ENCODE measurements around the gene FAM168A. TPM values are rescaled to one million over a fixed set of nuclear protein-coding genes. Genes with fewer than 3 reads are reported as not detected.

Gene FAM168A, protein sequence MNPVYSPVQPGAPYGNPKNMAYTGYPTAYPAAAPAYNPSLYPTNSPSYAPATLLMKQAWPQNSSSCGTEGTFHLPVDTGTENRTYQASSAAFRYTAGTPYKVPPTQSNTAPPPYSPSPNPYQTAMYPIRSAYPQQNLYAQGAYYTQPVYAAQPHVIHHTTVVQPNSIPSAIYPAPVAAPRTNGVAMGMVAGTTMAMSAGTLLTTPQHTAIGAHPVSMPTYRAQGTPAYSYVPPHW
- 10 to 100 TPM in 2 of 4 donors, 1 to 10 TPM in 2; 5.4 to 18.8 (median 9.9) TPM for polyA plus RNA-seq
- long read RNA-seq, donor 1, partial matches to known transcripts = 0 of 4 reads
- long read RNA-seq, donor 1, other reads (novel, unspliced or antisense) = 0 of 4 reads
- long read RNA-seq, donor 2, partial matches to known transcripts = 0 of 1 reads
- long read RNA-seq, donor 2, other reads (novel, unspliced or antisense) = 0 of 1 reads
- long read RNA-seq, donor 3, partial matches to known transcripts = 5 of 5 reads
- long read RNA-seq, donor 3, other reads (novel, unspliced or antisense) = 0 of 5 reads
- long read RNA-seq, donor 4 = 0 reads
- long read RNA-seq, donor 5 = 0 reads
- long read RNA-seq, donor 6 = 0 reads
- long read RNA-seq, donor 7 = 0 reads
- long read RNA-seq, donor 8, partial matches to known transcripts = 0 of 1 reads
- long read RNA-seq, donor 8, other reads (novel, unspliced or antisense) = 0 of 1 reads
- long read RNA-seq, donor 9, partial matches to known transcripts = 0 of 1 reads
- long read RNA-seq, donor 9, other reads (novel, unspliced or antisense) = 0 of 1 reads
- long read RNA-seq, donor 10, full-length matches to known transcripts = 4 of 4 reads
- long read RNA-seq, donor 10, partial matches to known transcripts = 0 of 4 reads
- long read RNA-seq, donor 10, other reads (novel, unspliced or antisense) = 0 of 4 reads

- Histone ChIP-seq H3K9me3 (ENCODE audit: control insufficient read depth in 2 of 2, insufficient read depth in 1 of 2, low read depth in 1 of 2, low read length in 1 of 2) (no peaks in the 10 kb centered on the region), H3K27ac (ENCODE audit: low read depth in 1 of 3, low read length in 2 of 3) (peak within 1 kb of the TSS; percentile 71 to 77 (median 72)), H3K4me1 (ENCODE audit: control insufficient read depth in 3 of 3, insufficient read depth in 2 of 3, low read depth in 1 of 3, low read length in 2 of 3) (peaks cover 7% of the 10 kb centered on the region in 3 donors), H3K27me3 (ENCODE audit: control insufficient read depth in 3 of 3, insufficient read depth in 3 of 3, low read length in 3 of 3) (no peaks in the 10 kb centered on the region), H3K4me3 (ENCODE audit: low read depth in 1 of 3, low read length in 3 of 3) (peak within 1 kb of the TSS; percentile 92 to 93 (median 93)), H3K36me3 (ENCODE audit: control insufficient read depth in 3 of 3, insufficient read depth in 2 of 3, low read depth in 1 of 3, low read length in 3 of 3) (no peaks in the 10 kb centered on the region)
- 0 to 1% (median 0%) methylated on average over 40 to 64 of the region's 64 CpGs for WGBS, 3 donors
- FAIRE-seq = no peak
- peak; percentile 99 for DNase-seq
Measured at GRCh38 chr11:73597956-73598718, at the start of gene FAM168A. Gene FAM168A (minus strand): TSS chr11:73598112. CDS start chr11:73468474, 129,638 bp downstream.

- H3K27ac ChIP-seq (ENCODE audit: low read depth in 1 of 3, low read length in 2 of 3) = peak overlapping the region in 1 of 3 donors; percentile 57
- WGBS, 3 donors = 3 to 12% (median 4%) methylated on average over 20 to 23 of the region's 23 CpGs
- H3K4me1 ChIP-seq (ENCODE audit: control insufficient read depth in 3 of 3, insufficient read depth in 2 of 3, low read depth in 1 of 3, low read length in 2 of 3) = peaks cover 0 to 15% (median 0%) of the 10 kb centered on the region in 3 donors
- peaks cover 0 to 3% (median 0%) of the 10 kb centered on the region in 3 donors for H3K36me3 ChIP-seq (ENCODE audit: control insufficient read depth in 3 of 3, insufficient read depth in 2 of 3, low read depth in 1 of 3, low read length in 3 of 3)
- DNase-seq = peak; percentile 88 to 91
- no peaks in the 10 kb centered on the region for H3K9me3 ChIP-seq (ENCODE audit: control insufficient read depth in 2 of 2, insufficient read depth in 1 of 2, low read depth in 1 of 2, low read length in 1 of 2)
- FAIRE-seq = no peak
- peaks cover 0 to 17% (median 3%) of the 10 kb centered on the region in 3 donors for H3K27me3 ChIP-seq (ENCODE audit: control insufficient read depth in 3 of 3, insufficient read depth in 3 of 3, low read length in 3 of 3)
- peak overlapping the region in 2 of 3 donors; percentile 27 to 30 for H3K4me3 ChIP-seq (ENCODE audit: low read depth in 1 of 3, low read length in 3 of 3)
Measured at GRCh38 chr11:73647459-73648100, 49.7 kb upstream of the FAM168A start.

- no peak within 1 kb of the TSS for H3K27ac ChIP-seq (ENCODE audit: low read depth in 1 of 3, low read length in 2 of 3)
- peaks cover 0 to 10% (median 0%) of the 10 kb centered on the region in 3 donors for H3K4me1 ChIP-seq (ENCODE audit: control insufficient read depth in 3 of 3, insufficient read depth in 2 of 3, low read depth in 1 of 3, low read length in 2 of 3)
- 44 to 71% (median 46%) methylated on average over 26 of the region's 26 CpGs for WGBS, 3 donors
- peaks cover 0 to 17% (median 3%) of the 10 kb centered on the region in 3 donors for H3K27me3 ChIP-seq (ENCODE audit: control insufficient read depth in 3 of 3, insufficient read depth in 3 of 3, low read length in 3 of 3)
- DNase-seq = peak in 1 of 2 donors; percentile 32
- H3K36me3 ChIP-seq (ENCODE audit: control insufficient read depth in 3 of 3, insufficient read depth in 2 of 3, low read depth in 1 of 3, low read length in 3 of 3) = peaks cover 0 to 3% (median 0%) of the 10 kb centered on the region in 3 donors
- FAIRE-seq = no peak
- H3K9me3 ChIP-seq (ENCODE audit: control insufficient read depth in 2 of 2, insufficient read depth in 1 of 2, low read depth in 1 of 2, low read length in 1 of 2) = no peaks in the 10 kb centered on the region
- peak within 1 kb of the TSS in 2 of 3 donors; percentile 2 to 30 for H3K4me3 ChIP-seq (ENCODE audit: low read depth in 1 of 3, low read length in 3 of 3)
Measured at GRCh38 chr11:73645972-73646631, 48.2 kb upstream of the FAM168A start, which contains the start of gene PLEKHB1. Gene PLEKHB1 (plus strand): TSS chr11:73646581. CDS start chr11:73646609, 28 bp downstream.

DNA sequence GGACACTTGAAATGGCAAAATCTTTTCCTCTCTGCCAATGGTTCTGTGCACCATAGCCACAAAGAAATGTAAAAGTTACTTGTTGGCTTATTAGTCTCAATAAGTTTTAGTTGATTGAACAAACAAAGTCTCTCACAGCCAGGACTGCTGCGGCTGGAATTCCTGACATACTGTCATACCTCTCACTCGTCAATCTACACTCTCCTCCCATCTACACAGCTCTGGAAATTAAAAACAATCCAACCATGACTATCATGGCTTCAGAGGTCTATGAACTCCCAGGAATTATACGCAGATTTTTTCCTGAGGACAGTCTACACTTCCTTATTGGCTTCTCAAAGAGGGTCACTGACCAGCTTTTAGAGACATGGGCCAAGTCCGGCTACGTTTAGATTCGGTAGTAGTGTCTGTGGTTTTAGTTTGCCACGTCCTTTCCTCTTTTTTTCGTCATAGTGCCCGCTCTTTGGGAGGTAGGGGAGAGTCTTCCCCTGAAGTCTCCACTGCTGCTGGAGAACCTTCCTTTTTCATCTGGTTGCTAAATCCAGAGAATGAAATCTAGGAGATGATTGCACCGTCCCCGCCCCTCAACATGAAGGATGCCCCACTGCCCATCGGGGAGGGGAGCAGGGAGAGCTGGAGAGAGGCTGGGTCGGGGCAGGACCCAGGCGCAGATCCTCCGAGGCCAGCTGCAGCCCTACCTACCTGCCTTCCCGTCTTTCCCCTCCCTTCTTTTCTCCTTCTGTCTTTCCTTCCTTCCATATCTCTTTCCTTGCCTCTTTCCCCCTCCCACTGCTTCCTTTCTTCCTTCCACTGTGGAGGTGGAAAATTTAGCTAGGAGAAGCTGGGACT is 47.4 kb upstream of the FAM168A start:
- peaks cover 0 to under 1% (median 0%) of the 10 kb centered on the region in 3 donors for H3K36me3 ChIP-seq (ENCODE audit: control insufficient read depth in 3 of 3, insufficient read depth in 2 of 3, low read depth in 1 of 3, low read length in 3 of 3)
- WGBS, 3 donors = 44 to 70% (median 67%) methylated on average over 16 of the region's 16 CpGs
- H3K27ac ChIP-seq (ENCODE audit: low read depth in 1 of 3, low read length in 2 of 3) = no peak overlapping the region
- peaks cover 0 to 10% (median 0%) of the 10 kb centered on the region in 3 donors for H3K4me1 ChIP-seq (ENCODE audit: control insufficient read depth in 3 of 3, insufficient read depth in 2 of 3, low read depth in 1 of 3, low read length in 2 of 3)
- peaks cover 0 to 17% (median 3%) of the 10 kb centered on the region in 3 donors for H3K27me3 ChIP-seq (ENCODE audit: control insufficient read depth in 3 of 3, insufficient read depth in 3 of 3, low read length in 3 of 3)
- H3K9me3 ChIP-seq (ENCODE audit: control insufficient read depth in 2 of 2, insufficient read depth in 1 of 2, low read depth in 1 of 2, low read length in 1 of 2) = no peaks in the 10 kb centered on the region
- FAIRE-seq = no peak
- no peak for DNase-seq
- H3K4me3 ChIP-seq (ENCODE audit: low read depth in 1 of 3, low read length in 3 of 3) = peak overlapping the region in 1 of 3 donors; percentile 2

- Histone ChIP-seq H3K27me3 (ENCODE audit: control insufficient read depth in 3 of 3, insufficient read depth in 3 of 3, low read length in 3 of 3) (peaks cover 0 to 16% (median 3%) of the 10 kb centered on the region in 3 donors), H3K27ac (ENCODE audit: low read depth in 1 of 3, low read length in 2 of 3) (no peak overlapping the region), H3K4me3 (ENCODE audit: low read depth in 1 of 3, low read length in 3 of 3) (no peak overlapping the region), H3K36me3 (ENCODE audit: control insufficient read depth in 3 of 3, insufficient read depth in 2 of 3, low read depth in 1 of 3, low read length in 3 of 3) (no peaks in the 10 kb centered on the region), H3K9me3 (ENCODE audit: control insufficient read depth in 2 of 2, insufficient read depth in 1 of 2, low read depth in 1 of 2, low read length in 1 of 2) (no peaks in the 10 kb centered on the region), H3K4me1 (ENCODE audit: control insufficient read depth in 3 of 3, insufficient read depth in 2 of 3, low read depth in 1 of 3, low read length in 2 of 3) (peaks cover 0 to 5% (median 0%) of the 10 kb centered on the region in 3 donors)
- DNase-seq = no peak
- no peak for FAIRE-seq
Measured at GRCh38 chr11:73641668-73642067, 43.8 kb upstream of the FAM168A start.

DNA sequence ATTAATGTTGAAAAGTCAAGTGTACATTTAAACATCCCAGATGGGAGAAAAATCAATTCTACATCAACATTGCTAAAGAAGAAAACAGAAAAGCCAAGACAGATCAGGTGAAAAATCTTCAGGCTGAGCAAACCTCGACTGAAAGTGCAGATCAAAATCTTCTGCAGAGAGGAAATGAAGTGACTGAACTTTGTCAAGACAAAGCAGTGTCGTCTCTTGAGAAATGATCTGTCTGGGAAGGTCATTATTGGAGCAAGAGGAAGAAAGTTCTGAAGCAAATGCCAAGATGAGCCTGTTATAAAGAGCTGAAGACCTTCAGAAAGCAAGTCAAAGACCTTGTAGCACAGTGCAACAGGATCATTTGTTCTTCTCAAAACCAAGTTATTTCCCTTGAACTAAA is 42.7 kb upstream of the FAM168A start:
- 29 to 32% (median 30%) methylated on average over 2 of the region's 2 CpGs for WGBS, 3 donors
- H3K9me3 ChIP-seq (ENCODE audit: control insufficient read depth in 2 of 2, insufficient read depth in 1 of 2, low read depth in 1 of 2, low read length in 1 of 2) = no peaks in the 10 kb centered on the region
- H3K4me3 ChIP-seq (ENCODE audit: low read depth in 1 of 3, low read length in 3 of 3) = no peak overlapping the region
- peaks cover 0 to 6% (median 3%) of the 10 kb centered on the region in 3 donors for H3K27me3 ChIP-seq (ENCODE audit: control insufficient read depth in 3 of 3, insufficient read depth in 3 of 3, low read length in 3 of 3)
- DNase-seq (no peak), FAIRE-seq (no peak)
- H3K27ac ChIP-seq (ENCODE audit: low read depth in 1 of 3, low read length in 2 of 3) = no peak overlapping the region
- H3K36me3 ChIP-seq (ENCODE audit: control insufficient read depth in 3 of 3, insufficient read depth in 2 of 3, low read depth in 1 of 3, low read length in 3 of 3) = no peaks in the 10 kb centered on the region
- peaks cover 0 to 1% (median 0%) of the 10 kb centered on the region in 3 donors for H3K4me1 ChIP-seq (ENCODE audit: control insufficient read depth in 3 of 3, insufficient read depth in 2 of 3, low read depth in 1 of 3, low read length in 2 of 3)

- H3K4me3 ChIP-seq (ENCODE audit: low read depth in 1 of 3, low read length in 3 of 3) = no peak overlapping the region
- no peaks in the 10 kb centered on the region for H3K36me3 ChIP-seq (ENCODE audit: control insufficient read depth in 3 of 3, insufficient read depth in 2 of 3, low read depth in 1 of 3, low read length in 3 of 3)
- WGBS, 3 donors = 68 to 84% (median 71%) methylated on average over 1 of the region's 1 CpG
- no peak for DNase-seq
- no peak overlapping the region for H3K27ac ChIP-seq (ENCODE audit: low read depth in 1 of 3, low read length in 2 of 3)
- H3K9me3 ChIP-seq (ENCODE audit: control insufficient read depth in 2 of 2, insufficient read depth in 1 of 2, low read depth in 1 of 2, low read length in 1 of 2) = peaks cover 0 to 4% of the 10 kb centered on the region in 2 donors
- H3K4me1 ChIP-seq (ENCODE audit: control insufficient read depth in 3 of 3, insufficient read depth in 2 of 3, low read depth in 1 of 3, low read length in 2 of 3) = no peaks in the 10 kb centered on the region
- no peaks in the 10 kb centered on the region for H3K27me3 ChIP-seq (ENCODE audit: control insufficient read depth in 3 of 3, insufficient read depth in 3 of 3, low read length in 3 of 3)
- FAIRE-seq = no peak
Measured at GRCh38 chr11:73637012-73637411, 39.1 kb upstream of the FAM168A start.

Measured in small intestine (tissue), 16 donors.